GM12878 (cell line): ENCODE measurements around the gene ABCC1. TPM values are rescaled to one million over a fixed set of nuclear protein-coding genes. Genes with fewer than 3 reads are reported as not detected.

ENCODE experiments used
- ASH2L ChIP-seq: fragments of 300-600, 200-600 bp; sonication (generic); IDR thresholded peaks from 2 replicates; pipeline ENCODE4 v1.6.1; 2017; ENCODE audit warnings: low read depth, mild to moderate bottlenecking, borderline replicate concordance
- BCL3 ChIP-seq: IDR thresholded peaks from 2 replicates; pipeline ENCODE4 v1.6.1; 2011; ENCODE audit warnings: borderline replicate concordance, low read depth, mild to moderate bottlenecking, moderate library complexity, low read length; ENCODE audit not compliant: insufficient read depth, poor library complexity, severe bottlenecking
- CBFB ChIP-seq: IDR thresholded peaks from 2 replicates; pipeline ENCODE4 v1.6.1; 2016; ENCODE audit warnings: antibody characterized with exemption, low read depth
- CEBPB ChIP-seq, 2 experiments: fragments of 150-350 bp in 1 of 2; IDR thresholded peaks; 2 replicates each; pipeline ENCODE4 v1.6.1; 2012 to 2014; ENCODE audit warnings: low read depth in 2 of 2, low read length in 2 of 2, borderline replicate concordance in 1 of 2, inconsistent platforms in 1 of 2
- CHD2 ChIP-seq: IDR thresholded peaks from 2 replicates; pipeline ENCODE4 v1.6.1; 2011; ENCODE audit warnings: low read depth, low read length, improper control_type of control experiment, borderline replicate concordance
- FOS ChIP-seq: IDR thresholded peaks from 3 replicates; pipeline ENCODE4 v1.6.1; 2011; ENCODE audit warnings: borderline replicate concordance; ENCODE audit not compliant: insufficient read length; ENCODE audit errors: extremely low read depth
- HDAC6 ChIP-seq: fragments of 200-600 bp; sonication (generic); IDR thresholded peaks from one replicate; pipeline ENCODE4 v1.8.0; 2017; ENCODE audit warnings: antibody characterized with exemption; ENCODE audit not compliant: unreplicated experiment
- RAD21 ChIP-seq: IDR thresholded peaks from 2 replicates; pipeline ENCODE4 v1.6.1; 2011; ENCODE audit warnings: mild to moderate bottlenecking, low read depth, low read length, moderate library complexity; ENCODE audit not compliant: insufficient read depth
- RAD51 ChIP-seq: fragments of 450-650 bp; IDR thresholded peaks from 2 replicates; pipeline ENCODE4 v1.6.1; 2016; ENCODE audit warnings: moderate library complexity, mild to moderate bottlenecking, inconsistent platforms
- RBBP5 ChIP-seq: fragments of 200-600 bp; sonication (generic); conservative IDR thresholded peaks from 2 replicates; pipeline ENCODE4 v1.6.1; 2016
- RELA ChIP-seq: fragments of 450-650 bp; IDR thresholded peaks from 2 replicates; pipeline ENCODE4 v1.8.0; 2014; ENCODE audit warnings: borderline replicate concordance; ENCODE audit not compliant: partially characterized antibody
- RFX5 ChIP-seq: IDR thresholded peaks from 2 replicates; pipeline ENCODE4 v1.6.1; 2011; ENCODE audit warnings: low read depth, low read length, improper control_type of control experiment
- SMAD5 ChIP-seq: IDR thresholded peaks from 2 replicates; pipeline ENCODE4 v1.6.1; 2016; ENCODE audit warnings: antibody characterized with exemption, low read depth
- TARDBP ChIP-seq: IDR thresholded peaks from 2 replicates; pipeline ENCODE4 v1.6.1; 2016; ENCODE audit warnings: borderline replicate concordance
- TCF12 ChIP-seq: IDR thresholded peaks from 2 replicates; pipeline ENCODE4 v1.6.1; 2011; ENCODE audit warnings: low read depth, mild to moderate bottlenecking, low read length
- YY1 ChIP-seq: IDR thresholded peaks from 2 replicates; pipeline ENCODE4 v1.6.1; 2011; ENCODE audit warnings: low read depth, mild to moderate bottlenecking, low read length
- ZBTB11 ChIP-seq: fragments of 450-650 bp; formaldehyde crosslinking; IDR thresholded peaks from 2 replicates; pipeline ENCODE4 v1.5.0; 2022; ENCODE audit warnings: mild to moderate bottlenecking, missing genetic modification characterization
- ZNF274 ChIP-seq: IDR thresholded peaks from one replicate; pipeline ENCODE4 v1.8.0; 2011; ENCODE audit not compliant: insufficient read length, insufficient read depth
- polyA plus RNA-seq, 11 experiments: library from polyadenylated mRNA; depleted of rRNA in 4 of 11; unstranded in 6 of 11; stranded (reverse) in 5 of 11; fragments of >200 nt; fragmentation: Nextera tagmentation in 4 of 11; fragmentation: Illumina TruSeq in 1 of 11; extraction: Ambion mirVana in 4 of 11; extraction: Trizol in 1 of 11; gene quantifications; 1 replicate in 1 of 11; 2 replicates in 10 of 11; pipeline versions ENCODE4 v1.2.1 to v1.2.3, GENCODE V29; 2011 to 2016; ENCODE audit warnings: inconsistent platforms in 2 of 11, missing spikeins in 2 of 11, low read depth in 1 of 11
- total RNA-seq, 4 experiments: library from RNA; depleted of rRNA in 3 of 4; stranded (reverse); fragments of >200 nt in 3 of 4; fragmentation: Illumina TruSeq in 1 of 4; extraction: Trizol in 1 of 4; gene quantifications; 2 replicates each; pipeline versions ENCODE4 v1.2.1 to v1.2.3, GENCODE V29; 2013 to 2021
- TF ChIP-seq, protein P1 (sequence below), 3 experiments: IDR thresholded peaks in 2 of 3; conservative IDR thresholded peaks in 1 of 3; 2 replicates each; pipeline ENCODE4 v1.5.1; 2011; ENCODE audit warnings: low read depth in 3 of 3, low read length in 3 of 3, mild to moderate bottlenecking in 3 of 3, control low read depth in 2 of 3, moderate library complexity in 2 of 3, inconsistent platforms in 1 of 3, mixed read lengths in 1 of 3; ENCODE audit not compliant: control insufficient read depth in 2 of 3, insufficient read depth in 1 of 3; ENCODE audit errors: extremely low read depth in 1 of 3
- TF ChIP-seq, protein P2 (sequence below): fragments of 450-650 bp; IDR thresholded peaks from 2 replicates; pipeline ENCODE4 v1.6.1; 2016; ENCODE audit warnings: mild to moderate bottlenecking
- TF ChIP-seq, protein P3 (sequence below): fragments of 450-650 bp; IDR thresholded peaks from 2 replicates; pipeline ENCODE4 v1.6.1; 2017; ENCODE audit warnings: low read depth, mild to moderate bottlenecking, moderate library complexity

ABCC1 gene
- total and polyA plus RNA-seq, 10 of the 15 experiments (the other 5 are each of a cell fraction or from before 2014, with no cell fraction given) = 3.2 to 44.6 (median 14.5) TPM

DNA sequence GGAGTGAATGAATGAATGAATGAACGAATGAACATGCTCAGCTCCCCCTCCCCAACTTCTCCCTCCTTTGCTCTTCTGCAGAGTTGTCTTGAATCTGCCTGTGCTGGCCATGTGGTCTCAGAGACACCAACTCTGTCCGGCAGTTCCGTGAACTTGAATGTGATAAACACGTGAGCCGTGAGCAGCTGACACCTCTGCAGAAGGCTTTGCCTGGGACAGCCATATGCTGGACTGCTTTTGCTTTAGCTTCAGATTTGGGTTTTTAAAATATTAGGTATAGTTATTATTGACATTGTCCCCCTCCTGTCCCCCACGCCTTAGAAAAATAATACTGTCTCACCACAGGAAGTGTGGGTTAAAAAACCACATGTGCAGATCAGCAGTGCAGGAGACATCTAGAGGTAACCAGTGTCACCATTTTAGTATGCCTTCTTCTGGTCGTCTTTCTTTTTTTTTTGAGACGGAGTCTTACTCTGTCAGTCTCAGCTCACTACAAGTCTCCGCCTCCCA lies 83.8 kb downstream of the ABCC1 start (continued):
- TF ChIP-seq ZBTB11 (no peak), CEBPB (IDR thresholded peaks at IDR 0.05; ENCODE audit: borderline replicate concordance in 1 of 2, low read depth in 2 of 2, low read length in 2 of 2) (no peak), RAD21 (peak; percentile 33; the same call in 1 of the 2 replicates), FOS (no peak), RELA (no peak), BCL3 (no peak), RAD51 (peak; percentile 68), RFX5 (no peak), TCF12 (no peak), CBFB (no peak), SMAD5 (no peak), CHD2 (no peak), TARDBP (no peak), RBBP5 (no peak), HDAC6 (no peak), ASH2L (no peak), ZNF274 (no peak), YY1 (peak; percentile 39; the same call in 1 of the 2 replicates)
- TF ChIP-seq, protein P1, sequence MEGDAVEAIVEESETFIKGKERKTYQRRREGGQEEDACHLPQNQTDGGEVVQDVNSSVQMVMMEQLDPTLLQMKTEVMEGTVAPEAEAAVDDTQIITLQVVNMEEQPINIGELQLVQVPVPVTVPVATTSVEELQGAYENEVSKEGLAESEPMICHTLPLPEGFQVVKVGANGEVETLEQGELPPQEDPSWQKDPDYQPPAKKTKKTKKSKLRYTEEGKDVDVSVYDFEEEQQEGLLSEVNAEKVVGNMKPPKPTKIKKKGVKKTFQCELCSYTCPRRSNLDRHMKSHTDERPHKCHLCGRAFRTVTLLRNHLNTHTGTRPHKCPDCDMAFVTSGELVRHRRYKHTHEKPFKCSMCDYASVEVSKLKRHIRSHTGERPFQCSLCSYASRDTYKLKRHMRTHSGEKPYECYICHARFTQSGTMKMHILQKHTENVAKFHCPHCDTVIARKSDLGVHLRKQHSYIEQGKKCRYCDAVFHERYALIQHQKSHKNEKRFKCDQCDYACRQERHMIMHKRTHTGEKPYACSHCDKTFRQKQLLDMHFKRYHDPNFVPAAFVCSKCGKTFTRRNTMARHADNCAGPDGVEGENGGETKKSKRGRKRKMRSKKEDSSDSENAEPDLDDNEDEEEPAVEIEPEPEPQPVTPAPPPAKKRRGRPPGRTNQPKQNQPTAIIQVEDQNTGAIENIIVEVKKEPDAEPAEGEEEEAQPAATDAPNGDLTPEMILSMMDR (IDR thresholded peaks at IDR 0.05 in 2 of 3, conservative IDR thresholded peaks at IDR 0.05 in 1 of 3; ENCODE audit: control insufficient read depth in 2 of 3, extremely low read depth in 1 of 3, insufficient read depth in 1 of 3, low read depth in 3 of 3, low read length in 3 of 3) = peak in 1 of 3 experiments; percentile 11; a peak in 1 of 6 replicates
- TF ChIP-seq, protein P2, sequence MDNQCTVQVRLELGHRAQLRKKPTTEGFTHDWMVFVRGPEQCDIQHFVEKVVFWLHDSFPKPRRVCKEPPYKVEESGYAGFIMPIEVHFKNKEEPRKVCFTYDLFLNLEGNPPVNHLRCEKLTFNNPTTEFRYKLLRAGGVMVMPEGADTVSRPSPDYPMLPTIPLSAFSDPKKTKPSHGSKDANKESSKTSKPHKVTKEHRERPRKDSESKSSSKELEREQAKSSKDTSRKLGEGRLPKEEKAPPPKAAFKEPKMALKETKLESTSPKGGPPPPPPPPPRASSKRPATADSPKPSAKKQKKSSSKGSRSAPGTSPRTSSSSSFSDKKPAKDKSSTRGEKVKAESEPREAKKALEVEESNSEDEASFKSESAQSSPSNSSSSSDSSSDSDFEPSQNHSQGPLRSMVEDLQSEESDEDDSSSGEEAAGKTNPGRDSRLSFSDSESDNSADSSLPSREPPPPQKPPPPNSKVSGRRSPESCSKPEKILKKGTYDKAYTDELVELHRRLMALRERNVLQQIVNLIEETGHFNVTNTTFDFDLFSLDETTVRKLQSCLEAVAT = peak; percentile 54; the same call in 1 of the 2 replicates
- TF ChIP-seq, protein P3, sequence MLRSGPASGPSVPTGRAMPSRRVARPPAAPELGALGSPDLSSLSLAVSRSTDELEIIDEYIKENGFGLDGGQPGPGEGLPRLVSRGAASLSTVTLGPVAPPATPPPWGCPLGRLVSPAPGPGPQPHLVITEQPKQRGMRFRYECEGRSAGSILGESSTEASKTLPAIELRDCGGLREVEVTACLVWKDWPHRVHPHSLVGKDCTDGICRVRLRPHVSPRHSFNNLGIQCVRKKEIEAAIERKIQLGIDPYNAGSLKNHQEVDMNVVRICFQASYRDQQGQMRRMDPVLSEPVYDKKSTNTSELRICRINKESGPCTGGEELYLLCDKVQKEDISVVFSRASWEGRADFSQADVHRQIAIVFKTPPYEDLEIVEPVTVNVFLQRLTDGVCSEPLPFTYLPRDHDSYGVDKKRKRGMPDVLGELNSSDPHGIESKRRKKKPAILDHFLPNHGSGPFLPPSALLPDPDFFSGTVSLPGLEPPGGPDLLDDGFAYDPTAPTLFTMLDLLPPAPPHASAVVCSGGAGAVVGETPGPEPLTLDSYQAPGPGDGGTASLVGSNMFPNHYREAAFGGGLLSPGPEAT = no peak
